HG02610 (cell line): Measurements from ENCODE around the gene APOC1.
"Not testable (repeated sequence)": the region's sequence is repeated elsewhere in the genome, so short reads cannot be mapped to it uniquely, and the experiment has no call there.

Experiments used
- ATAC-seq: cut with Tn5 transposase; IDR thresholded peaks from one replicate; pipeline ENCODE4 v1.9.1; 2021; ENCODE audit warnings: mild to moderate bottlenecking, moderate library complexity; ENCODE audit not compliant: unreplicated experiment

Gene APOC1

DNA sequence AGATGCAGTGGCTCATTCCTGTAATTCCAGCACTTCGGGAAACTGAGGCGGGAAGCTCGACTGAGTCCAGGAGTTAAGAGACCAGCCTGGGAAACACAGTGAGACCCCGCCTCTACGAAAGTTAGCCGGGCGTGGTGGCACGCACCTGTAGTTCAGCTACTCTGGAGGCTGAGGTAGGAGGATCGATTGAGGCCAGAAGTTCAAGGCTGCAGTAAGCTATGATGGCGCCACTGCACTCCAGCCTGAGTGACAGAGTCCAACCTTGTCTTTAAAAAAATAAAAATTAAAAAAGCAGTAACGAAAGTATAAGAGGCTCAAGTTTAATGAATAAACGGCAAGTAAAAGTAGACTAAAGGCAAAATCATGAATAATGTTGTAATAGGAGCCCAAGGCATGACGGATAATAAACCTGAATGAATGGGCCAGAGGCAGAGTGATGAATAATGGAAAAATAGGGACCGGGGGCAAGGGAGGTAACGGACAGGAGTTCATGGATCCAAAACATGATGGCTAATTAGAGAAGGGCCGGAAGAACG, 24.5 kb upstream of the APOC1 start:
- no peak for ATAC-seq

DNA sequence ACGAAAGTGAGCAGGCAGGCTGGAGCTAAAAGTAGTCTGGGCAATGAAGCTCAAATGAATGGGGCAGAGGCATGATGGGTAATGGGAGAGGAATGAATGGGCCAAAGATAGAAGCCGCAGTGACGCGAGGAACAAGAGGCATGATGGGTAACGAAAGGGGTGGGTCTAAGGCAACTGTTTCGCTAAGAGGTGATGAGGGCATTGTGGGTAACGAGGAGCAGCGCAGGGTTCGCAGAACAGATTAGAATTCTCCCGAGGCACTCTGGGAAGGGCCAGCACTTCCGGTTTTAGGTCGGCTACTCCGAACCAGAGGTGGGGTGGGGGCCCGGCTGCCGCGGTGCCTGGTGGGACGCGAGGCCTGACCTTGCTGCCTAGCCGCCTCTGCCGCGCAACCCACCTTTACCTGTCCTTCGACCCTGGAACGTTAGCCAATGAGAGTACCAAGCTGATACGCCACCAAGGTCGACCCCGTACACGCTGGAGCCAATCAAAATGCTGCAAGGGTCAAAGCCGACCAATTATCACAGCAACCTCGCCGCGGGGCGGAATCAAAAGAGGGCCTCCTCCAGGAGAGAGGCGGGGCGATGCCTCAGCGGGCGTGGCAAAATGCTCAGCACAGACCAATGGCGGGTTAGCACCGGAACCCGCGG, 23.9 kb upstream of the APOC1 start:
- ATAC-seq, result peak; percentile 82

DNA sequence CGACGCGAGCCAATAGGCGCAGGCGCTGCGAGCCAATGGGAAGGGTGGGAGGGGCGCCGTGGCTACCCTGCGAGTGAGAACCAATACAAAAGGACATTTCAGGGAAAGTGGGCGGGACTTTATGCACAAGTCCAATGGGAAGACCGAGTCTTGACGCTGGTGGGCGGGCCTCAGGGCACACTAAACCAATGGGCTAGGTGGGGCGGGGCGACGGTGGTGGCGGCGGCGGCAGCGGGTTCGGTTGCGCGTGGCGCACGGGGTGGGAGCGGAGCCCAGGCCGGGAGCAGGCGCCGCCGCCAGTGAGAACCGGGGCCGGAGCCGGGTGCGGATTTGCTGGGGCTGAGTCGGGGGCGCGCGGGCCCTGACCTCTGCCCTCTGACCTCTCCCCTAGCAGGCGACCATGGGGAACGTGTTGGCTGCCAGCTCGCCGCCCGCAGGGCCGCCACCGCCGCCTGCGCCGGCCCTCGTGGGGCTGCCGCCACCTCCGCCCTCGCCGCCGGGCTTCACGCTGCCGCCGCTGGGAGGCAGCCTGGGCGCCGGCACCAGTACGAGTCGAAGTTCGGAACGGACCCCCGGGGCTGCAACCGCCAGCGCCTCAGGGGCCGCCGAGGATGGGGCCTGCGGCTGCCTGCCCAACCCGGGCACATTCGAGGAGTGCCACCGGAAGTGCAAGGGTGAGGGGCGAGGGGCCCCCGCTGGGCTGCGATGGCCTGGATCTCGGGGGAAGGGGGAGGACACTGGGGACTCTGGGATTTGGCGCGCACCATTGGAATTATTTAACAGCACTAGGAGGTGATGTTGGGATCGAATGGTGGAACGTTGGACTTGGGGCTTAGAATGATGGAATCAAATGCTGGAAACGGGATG, 23.2 kb upstream of the APOC1 start, which contains the start of gene TOMM40:
TSS of gene TOMM40 (plus strand) at position 239 of the 867 bp plus-strand sequence. CDS start at position 401, 162 bp downstream.
- ATAC-seq, result peak; percentile 64

DNA sequence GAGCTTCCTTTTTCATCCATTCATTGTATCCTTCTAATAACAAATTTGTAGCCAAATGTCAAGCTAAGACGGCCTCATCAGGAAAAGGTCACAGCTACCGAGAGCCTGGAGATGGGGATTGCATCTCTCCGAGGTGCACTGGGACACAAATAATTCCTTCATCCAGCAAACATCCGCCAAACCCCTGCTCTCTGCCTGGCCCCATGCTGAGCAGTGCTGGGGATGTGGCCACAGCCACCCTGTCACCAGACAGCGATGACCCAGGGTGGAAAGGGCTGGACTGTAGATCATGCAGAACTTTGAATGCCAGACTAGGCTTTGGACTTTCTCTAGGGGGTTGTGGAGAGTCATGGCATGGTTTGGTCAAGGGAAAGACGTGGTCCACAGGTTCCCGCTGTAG, 21.5 kb upstream of the APOC1 start:
- no peak for ATAC-seq

DNA sequence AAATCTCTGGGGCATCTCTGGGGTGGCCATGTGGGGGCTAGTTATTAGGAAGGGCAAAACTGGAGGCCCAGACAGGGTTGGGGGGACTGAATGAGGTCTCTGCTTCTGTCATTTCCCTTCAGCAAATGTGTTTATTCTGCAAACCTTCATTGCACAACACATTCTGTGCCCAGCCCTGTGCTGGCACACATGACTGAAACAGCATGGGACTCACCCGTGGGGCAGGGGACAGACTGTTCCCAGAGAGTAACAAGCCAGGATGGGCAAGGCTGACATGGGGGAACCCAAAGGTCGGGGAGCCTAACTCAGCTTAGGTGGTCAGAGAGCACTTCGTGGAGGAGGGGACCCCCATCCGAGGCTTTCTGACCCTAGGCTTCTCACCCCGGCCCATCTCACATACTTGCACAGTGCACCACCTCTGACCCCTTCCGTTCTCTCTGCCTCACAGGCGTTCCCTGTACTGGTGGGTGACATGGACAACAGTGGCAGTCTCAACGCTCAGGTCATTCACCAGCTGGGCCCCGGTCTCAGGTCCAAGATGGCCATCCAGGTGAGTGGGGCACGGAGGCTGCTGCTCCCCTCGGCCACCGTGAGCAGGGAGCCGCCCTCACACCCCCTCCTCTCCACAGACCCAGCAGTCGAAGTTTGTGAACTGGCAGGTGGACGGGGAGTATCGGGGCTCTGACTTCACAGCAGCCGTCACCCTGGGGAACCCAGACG, 20.9 kb upstream of the APOC1 start:
- no peak for ATAC-seq

DNA sequence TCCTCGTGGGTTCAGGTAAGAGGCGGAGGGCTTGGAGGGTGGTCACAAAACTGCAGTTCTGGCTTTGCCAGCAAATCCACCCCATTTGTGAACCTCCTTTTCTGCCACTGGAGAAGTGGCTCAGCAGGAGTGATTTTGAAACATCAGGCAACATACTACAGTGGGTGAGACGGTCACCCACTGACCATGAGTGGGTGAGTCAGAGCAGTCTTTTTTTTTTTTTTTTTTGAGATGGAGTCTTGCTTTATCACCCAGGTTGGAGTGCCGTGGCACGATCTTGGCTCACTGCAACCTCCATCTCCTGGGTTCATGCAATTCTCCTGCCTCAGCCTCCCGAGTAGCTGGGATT, 20.4 kb upstream of the APOC1 start:
- ATAC-seq, result no peak

DNA sequence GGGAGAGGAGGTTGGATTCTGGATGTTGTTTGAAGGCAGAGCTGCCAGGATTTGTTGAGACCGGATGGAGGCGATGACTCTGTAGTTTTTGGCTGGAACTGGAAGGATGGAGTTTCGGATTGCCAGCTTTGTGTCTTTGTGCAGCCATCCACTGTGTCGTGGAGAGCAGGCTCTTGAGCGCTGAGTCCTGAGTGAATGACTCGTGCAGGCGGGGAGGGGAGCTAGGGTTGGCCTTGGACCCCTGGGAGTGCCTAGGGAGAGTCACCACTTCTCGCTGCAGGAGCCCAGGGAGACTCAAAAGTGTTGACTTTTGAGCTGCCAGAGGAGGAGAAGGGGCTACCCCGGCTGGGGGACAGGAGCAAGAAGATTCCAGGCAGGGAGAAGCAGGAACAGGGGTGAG, 19.5 kb upstream of the APOC1 start:
- no peak for ATAC-seq

DNA sequence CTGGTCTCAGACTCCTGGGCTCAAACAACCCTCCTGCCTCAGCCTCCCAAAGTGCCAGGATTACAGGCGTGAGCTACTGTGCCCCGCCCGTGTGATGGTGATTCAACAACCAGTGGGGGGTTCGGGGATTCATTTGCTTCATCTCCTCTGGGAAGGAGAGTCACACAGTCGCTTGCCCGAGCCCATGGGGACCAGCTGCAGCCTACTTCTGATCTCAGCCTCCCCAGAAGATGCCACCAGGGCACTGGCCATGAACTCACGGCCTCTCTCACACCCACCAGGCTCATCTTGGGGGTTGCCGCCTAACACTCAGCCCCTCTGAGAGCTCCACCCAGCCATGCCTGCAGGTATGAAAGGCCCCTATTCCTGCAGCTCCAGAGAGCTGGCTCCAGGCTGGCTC, 16.6 kb upstream of the APOC1 start:
- ATAC-seq, result no peak

DNA sequence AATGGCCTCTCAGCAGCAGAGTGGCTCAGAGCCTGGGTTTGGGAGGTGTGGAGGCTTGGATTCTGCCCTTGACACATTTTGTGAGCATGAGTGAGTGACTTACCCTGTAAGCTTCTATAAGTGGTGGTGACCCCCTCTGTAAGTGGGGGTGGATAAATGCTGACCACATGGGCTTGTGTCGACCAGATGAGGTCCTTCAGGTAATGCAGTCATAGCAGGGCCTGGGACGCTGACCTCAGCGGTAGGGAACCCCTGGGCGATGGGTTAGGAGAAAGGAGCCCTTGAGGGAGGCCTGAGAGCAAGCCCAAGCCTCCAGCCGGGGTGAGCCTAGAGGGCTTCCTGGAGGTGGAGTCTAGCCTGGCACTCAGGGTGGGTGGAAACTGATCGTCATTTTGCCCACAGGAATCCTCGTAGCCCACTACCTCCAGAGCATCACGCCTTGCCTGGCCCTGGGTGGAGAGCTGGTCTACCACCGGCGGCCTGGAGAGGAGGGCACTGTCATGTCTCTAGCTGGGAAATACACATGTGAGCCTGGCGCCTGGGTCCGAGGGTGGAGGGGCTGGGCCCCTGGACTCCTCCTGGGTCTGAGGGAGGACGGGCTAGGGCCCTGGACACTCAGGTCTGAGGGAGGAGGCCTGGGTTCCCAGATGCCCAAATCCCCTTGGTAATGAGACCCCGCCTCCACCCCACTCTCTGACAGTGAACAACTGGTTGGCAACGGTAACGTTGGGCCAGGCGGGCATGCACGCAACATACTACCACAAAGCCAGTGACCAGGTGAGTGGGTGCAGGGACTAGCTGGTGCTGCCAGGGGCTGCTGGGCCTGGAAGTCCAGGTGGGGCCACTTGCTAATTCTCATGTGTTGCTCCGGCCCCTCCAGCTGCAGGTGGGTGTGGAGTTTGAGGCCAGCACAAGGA, 13.8 kb upstream of the APOC1 start:
- no peak for ATAC-seq

DNA sequence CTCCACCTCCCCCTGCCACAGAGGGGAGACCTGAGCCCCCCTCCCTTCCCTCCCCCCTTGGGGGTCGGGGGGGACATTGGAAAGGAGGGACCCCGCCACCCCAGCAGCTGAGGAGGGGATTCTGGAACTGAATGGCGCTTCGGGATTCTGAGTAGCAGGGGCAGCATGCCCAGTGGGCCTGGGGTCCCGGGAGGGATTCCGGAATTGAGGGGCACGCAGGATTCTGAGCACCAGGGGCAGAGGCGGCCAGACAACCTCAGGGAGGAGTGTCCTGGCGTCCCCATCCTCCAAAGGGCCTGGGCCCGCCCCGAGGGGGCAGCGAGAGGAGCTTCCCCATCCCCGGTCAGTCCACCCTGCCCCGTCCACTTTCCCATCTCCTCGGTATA, 11.2 kb upstream of the APOC1 start:
- no peak for ATAC-seq

DNA sequence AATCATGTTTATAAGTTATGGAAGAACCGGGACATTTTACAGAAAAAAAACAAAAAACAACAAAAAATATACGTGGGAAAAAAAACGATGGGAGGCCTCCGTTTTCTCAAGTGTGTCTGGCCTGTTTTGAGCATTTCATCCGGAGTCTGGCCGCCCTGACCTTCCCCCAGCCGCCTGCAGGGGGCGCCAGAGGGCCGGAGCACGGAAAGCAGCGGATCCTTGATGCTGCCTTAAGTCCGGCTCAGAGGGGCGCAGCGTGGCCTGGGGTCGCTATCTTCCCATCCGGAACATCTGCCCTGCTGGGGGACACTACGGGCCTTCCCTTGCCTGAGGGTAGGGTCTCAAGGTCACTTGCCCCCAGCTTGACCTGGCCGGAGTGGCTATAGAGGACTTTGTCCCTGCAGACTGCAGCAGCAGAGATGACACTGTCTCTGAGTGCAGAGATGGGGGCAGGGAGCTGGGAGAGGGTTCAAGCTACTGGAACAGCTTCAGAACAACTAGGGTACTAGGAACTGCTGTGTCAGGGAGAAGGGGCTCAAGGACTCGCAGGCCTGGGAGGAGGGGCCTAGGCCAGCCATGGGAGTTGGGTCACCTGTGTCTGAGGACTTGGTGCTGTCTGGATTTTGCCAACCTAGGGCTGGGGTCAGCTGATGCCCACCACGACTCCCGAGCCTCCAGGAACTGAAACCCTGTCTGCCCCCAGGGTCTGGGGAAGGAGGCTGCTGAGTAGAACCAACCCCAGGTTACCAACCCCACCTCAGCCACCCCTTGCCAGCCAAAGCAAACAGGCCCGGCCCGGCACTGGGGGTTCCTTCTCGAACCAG, 10.6 kb upstream of the APOC1 start:
- no peak for ATAC-seq

DNA sequence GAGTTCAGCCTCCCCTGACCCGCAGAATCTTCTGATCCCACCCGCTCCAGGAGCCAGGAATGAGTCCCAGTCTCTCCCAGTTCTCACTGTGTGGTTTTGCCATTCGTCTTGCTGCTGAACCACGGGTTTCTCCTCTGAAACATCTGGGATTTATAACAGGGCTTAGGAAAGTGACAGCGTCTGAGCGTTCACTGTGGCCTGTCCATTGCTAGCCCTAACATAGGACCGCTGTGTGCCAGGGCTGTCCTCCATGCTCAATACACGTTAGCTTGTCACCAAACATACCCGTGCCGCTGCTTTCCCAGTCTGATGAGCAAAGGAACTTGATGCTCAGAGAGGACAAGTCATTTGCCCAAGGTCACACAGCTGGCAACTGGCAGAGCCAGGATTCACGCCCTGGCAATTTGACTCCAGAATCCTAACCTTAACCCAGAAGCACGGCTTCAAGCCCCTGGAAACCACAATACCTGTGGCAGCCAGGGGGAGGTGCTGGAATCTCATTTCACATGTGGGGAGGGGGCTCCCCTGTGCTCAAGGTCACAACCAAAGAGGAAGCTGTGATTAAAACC, 9.9 kb upstream of the APOC1 start:
- no peak for ATAC-seq

DNA sequence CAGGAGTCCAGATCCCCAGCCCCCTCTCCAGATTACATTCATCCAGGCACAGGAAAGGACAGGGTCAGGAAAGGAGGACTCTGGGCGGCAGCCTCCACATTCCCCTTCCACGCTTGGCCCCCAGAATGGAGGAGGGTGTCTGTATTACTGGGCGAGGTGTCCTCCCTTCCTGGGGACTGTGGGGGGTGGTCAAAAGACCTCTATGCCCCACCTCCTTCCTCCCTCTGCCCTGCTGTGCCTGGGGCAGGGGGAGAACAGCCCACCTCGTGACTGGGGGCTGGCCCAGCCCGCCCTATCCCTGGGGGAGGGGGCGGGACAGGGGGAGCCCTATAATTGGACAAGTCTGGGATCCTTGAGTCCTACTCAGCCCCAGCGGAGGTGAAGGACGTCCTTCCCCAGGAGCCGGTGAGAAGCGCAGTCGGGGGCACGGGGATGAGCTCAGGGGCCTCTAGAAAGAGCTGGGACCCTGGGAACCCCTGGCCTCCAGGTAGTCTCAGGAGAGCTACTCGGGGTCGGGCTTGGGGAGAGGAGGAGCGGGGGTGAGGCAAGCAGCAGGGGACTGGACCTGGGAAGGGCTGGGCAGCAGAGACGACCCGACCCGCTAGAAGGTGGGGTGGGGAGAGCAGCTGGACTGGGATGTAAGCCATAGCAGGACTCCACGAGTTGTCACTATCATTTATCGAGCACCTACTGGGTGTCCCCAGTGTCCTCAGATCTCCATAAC, 8.8 kb upstream of the APOC1 start, which contains the start of gene APOE:
TSS of gene APOE (plus strand) at position 360 of the 724 bp plus-strand sequence. CDS start 829 bp downstream, outside the sequence.
- ATAC-seq, result no peak

DNA sequence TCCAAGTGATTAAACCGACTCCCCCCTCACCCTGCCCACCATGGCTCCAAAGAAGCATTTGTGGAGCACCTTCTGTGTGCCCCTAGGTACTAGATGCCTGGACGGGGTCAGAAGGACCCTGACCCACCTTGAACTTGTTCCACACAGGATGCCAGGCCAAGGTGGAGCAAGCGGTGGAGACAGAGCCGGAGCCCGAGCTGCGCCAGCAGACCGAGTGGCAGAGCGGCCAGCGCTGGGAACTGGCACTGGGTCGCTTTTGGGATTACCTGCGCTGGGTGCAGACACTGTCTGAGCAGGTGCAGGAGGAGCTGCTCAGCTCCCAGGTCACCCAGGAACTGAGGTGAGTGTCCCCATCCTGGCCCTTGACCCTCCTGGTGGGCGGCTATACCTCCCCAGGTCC, 6.8 kb upstream of the APOC1 start:
- ATAC-seq, result no peak

DNA sequence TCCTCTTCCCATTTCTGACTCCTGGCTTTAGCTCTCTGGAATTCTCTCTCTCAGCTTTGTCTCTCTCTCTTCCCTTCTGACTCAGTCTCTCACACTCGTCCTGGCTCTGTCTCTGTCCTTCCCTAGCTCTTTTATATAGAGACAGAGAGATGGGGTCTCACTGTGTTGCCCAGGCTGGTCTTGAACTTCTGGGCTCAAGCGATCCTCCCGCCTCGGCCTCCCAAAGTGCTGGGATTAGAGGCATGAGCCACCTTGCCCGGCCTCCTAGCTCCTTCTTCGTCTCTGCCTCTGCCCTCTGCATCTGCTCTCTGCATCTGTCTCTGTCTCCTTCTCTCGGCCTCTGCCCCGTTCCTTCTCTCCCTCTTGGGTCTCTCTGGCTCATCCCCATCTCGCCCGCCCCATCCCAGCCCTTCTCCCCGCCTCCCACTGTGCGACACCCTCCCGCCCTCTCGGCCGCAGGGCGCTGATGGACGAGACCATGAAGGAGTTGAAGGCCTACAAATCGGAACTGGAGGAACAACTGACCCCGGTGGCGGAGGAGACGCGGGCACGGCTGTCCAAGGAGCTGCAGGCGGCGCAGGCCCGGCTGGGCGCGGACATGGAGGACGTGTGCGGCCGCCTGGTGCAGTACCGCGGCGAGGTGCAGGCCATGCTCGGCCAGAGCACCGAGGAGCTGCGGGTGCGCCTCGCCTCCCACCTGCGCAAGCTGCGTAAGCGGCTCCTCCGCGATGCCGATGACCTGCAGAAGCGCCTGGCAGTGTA, 6.2 kb upstream of the APOC1 start:
- no peak for ATAC-seq

DNA sequence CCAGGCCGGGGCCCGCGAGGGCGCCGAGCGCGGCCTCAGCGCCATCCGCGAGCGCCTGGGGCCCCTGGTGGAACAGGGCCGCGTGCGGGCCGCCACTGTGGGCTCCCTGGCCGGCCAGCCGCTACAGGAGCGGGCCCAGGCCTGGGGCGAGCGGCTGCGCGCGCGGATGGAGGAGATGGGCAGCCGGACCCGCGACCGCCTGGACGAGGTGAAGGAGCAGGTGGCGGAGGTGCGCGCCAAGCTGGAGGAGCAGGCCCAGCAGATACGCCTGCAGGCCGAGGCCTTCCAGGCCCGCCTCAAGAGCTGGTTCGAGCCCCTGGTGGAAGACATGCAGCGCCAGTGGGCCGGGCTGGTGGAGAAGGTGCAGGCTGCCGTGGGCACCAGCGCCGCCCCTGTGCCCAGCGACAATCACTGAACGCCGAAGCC, 5.6 kb upstream of the APOC1 start:
- ATAC-seq, result no peak

DNA sequence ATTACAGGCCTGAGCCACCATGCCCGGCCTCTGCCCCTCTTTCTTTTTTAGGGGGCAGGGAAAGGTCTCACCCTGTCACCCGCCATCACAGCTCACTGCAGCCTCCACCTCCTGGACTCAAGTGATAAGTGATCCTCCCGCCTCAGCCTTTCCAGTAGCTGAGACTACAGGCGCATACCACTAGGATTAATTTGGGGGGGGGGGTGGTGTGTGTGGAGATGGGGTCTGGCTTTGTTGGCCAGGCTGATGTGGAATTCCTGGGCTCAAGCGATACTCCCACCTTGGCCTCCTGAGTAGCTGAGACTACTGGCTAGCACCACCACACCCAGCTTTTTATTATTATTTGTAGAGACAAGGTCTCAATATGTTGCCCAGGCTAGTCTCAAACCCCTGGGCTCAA, 4.6 kb upstream of the APOC1 start:
- no peak for ATAC-seq

DNA sequence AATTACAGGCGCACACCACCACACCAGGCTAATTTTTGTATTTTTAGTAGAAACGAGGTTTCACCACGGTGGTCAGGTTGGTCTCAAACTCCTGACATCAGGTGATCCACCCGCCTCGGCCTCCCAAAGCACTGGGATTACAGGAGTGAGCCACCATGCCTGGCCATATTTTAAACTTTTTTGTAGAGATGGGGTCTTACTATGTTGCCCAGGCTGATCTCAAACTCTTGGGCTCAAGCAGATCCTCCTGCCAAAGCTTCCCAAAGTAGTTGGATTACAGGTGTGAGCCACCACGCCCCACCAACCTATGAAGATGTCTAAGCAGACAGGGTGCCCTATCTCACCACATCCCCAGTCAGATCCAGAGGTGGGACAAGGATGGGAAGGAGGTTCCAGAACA, 2.5 kb upstream of the APOC1 start:
- ATAC-seq, result not testable (repeated sequence)
